Measurements from ENCODE around the gene PON3. TPM values are rescaled to one million over a fixed set of nuclear protein-coding genes. Genes with fewer than 3 reads are reported as not detected.
A peak's percentile ranks its signal among the peaks of the same experiment; 100 is the strongest.

Gene PON3
- total RNA-seq, 1 donor from 2014 or later = not detected

GRCh38 chr7:95321720-95322119 lies 74.5 kb downstream of the PON3 start:
- Histone ChIP-seq H4K20me1 (ENCODE audit: low read depth) (no peaks in the 10 kb centered on the region), H2AFZ (replicated peaks) (no peak overlapping the region), H3K27me3 (peaks cover 24% of the 10 kb centered on the region), H3F3A (ENCODE audit: low read depth) (no peaks in the 10 kb centered on the region), H3K79me2 (ENCODE audit: low read depth) (no peaks in the 10 kb centered on the region), H3K36me3 (peaks cover 3% of the 10 kb centered on the region), H3K4me2 (no peak overlapping the region), H3K9me3 (ENCODE audit: low read depth) (no peaks in the 10 kb centered on the region), H3K27ac (no peak overlapping the region), H3K4me3 (no peak overlapping the region), H3K9ac (no peak overlapping the region), H3K4me1 (peaks cover 16% of the 10 kb centered on the region)
- H3K9me3 Mint-ChIP-seq = no peaks in the 10 kb centered on the region
- no peaks in the 10 kb centered on the region for H3K36me3 Mint-ChIP-seq
- no peak overlapping the region for H3K4me3 Mint-ChIP-seq
- no peak for DNase-seq (ENCODE audit: low spot score)
- peaks cover 3% of the 10 kb centered on the region for H3K4me1 Mint-ChIP-seq
- peaks cover 4% of the 10 kb centered on the region for H3K27me3 Mint-ChIP-seq (ENCODE audit: insufficient read depth, low read depth)
- no peak overlapping the region for H3K27ac Mint-ChIP-seq
- TF ChIP-seq, protein P1, sequence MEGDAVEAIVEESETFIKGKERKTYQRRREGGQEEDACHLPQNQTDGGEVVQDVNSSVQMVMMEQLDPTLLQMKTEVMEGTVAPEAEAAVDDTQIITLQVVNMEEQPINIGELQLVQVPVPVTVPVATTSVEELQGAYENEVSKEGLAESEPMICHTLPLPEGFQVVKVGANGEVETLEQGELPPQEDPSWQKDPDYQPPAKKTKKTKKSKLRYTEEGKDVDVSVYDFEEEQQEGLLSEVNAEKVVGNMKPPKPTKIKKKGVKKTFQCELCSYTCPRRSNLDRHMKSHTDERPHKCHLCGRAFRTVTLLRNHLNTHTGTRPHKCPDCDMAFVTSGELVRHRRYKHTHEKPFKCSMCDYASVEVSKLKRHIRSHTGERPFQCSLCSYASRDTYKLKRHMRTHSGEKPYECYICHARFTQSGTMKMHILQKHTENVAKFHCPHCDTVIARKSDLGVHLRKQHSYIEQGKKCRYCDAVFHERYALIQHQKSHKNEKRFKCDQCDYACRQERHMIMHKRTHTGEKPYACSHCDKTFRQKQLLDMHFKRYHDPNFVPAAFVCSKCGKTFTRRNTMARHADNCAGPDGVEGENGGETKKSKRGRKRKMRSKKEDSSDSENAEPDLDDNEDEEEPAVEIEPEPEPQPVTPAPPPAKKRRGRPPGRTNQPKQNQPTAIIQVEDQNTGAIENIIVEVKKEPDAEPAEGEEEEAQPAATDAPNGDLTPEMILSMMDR (IDR thresholded peaks at IDR 0.05) = no peak
- TF ChIP-seq EZH2 (IDR thresholded peaks at IDR 0.05) (no peak), EZH2phosphoT487 (IDR thresholded peaks at IDR 0.05) (no peak)

DNA sequence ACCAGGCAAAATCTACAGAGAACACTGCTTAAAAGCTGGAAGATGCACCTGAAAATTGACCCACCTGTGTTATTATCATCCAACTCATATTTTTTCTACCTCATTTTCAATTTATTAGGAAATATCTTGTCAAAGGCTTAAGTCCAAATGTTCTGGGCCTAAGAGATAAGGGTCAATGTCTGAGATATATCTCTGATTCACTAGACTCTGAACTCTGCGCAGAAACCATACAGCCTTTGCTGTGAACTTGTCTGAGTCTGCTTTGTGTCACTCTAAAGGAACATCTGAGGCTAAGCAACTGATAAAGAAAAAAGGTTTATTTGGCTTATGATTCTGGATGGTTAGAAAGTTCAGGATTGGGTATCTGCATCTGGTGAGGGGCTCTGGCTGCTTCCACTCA lies 75.5 kb downstream of the PON3 start:
- H3K9me3 ChIP-seq (ENCODE audit: low read depth) = no peaks in the 10 kb centered on the region
- no peaks in the 10 kb centered on the region for H3K79me2 ChIP-seq (ENCODE audit: low read depth)
- no peak overlapping the region for H3K4me2 ChIP-seq
- no peak overlapping the region for H2AFZ ChIP-seq (replicated peaks)
- TF ChIP-seq, protein P1 (IDR thresholded peaks at IDR 0.05) = no peak
- TF ChIP-seq EZH2phosphoT487 (IDR thresholded peaks at IDR 0.05) (no peak), EZH2 (IDR thresholded peaks at IDR 0.05) (no peak)
- no peak overlapping the region for H3K9ac ChIP-seq
- Mint-ChIP-seq H3K27ac (peak overlapping the region; percentile 28), H3K36me3 (no peaks in the 10 kb centered on the region), H3K4me1 (peaks cover 3% of the 10 kb centered on the region), H3K4me3 (no peak overlapping the region), H3K27me3 (ENCODE audit: insufficient read depth, low read depth) (peaks cover 4% of the 10 kb centered on the region), H3K9me3 (no peaks in the 10 kb centered on the region)
- H3K36me3 ChIP-seq = peaks cover 3% of the 10 kb centered on the region
- no peak overlapping the region for H3K27ac ChIP-seq
- no peaks in the 10 kb centered on the region for H4K20me1 ChIP-seq (ENCODE audit: low read depth)
- H3K4me3 ChIP-seq = no peak overlapping the region
- H3F3A ChIP-seq (ENCODE audit: low read depth) = no peaks in the 10 kb centered on the region
- peaks cover 21% of the 10 kb centered on the region for H3K27me3 ChIP-seq
- DNase-seq (ENCODE audit: low spot score) = no peak
- H3K4me1 ChIP-seq = peaks cover 16% of the 10 kb centered on the region

DNA sequence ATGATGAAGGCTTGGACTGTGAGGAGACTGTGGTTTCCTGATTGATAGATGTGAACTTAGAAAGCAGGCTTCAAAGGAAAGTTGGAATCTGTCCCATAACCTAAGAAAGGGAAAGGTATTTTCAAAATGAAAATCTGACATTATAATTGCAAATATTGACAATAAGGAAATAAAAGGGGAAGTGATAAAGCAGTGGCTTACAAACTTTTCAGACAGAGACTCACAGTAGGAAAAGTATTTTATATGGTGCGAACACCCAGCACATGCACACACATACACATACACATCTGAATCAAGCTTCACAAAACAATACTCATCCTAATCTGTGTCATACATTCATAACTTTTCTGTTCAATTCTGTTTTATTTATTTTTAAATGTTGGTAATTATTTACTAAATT lies 76.6 kb downstream of the PON3 start:
- Histone ChIP-seq H3K27me3 (peaks cover 10% of the 10 kb centered on the region), H4K20me1 (ENCODE audit: low read depth) (no peaks in the 10 kb centered on the region), H3F3A (ENCODE audit: low read depth) (no peaks in the 10 kb centered on the region), H3K4me3 (no peak overlapping the region), H2AFZ (replicated peaks) (no peak overlapping the region), H3K4me2 (no peak overlapping the region), H3K9me3 (ENCODE audit: low read depth) (no peaks in the 10 kb centered on the region), H3K27ac (no peak overlapping the region), H3K4me1 (peaks cover 16% of the 10 kb centered on the region), H3K36me3 (peaks cover 3% of the 10 kb centered on the region), H3K9ac (no peak overlapping the region), H3K79me2 (ENCODE audit: low read depth) (no peaks in the 10 kb centered on the region)
- H3K4me1 Mint-ChIP-seq = peaks cover 3% of the 10 kb centered on the region
- TF ChIP-seq EZH2 (IDR thresholded peaks at IDR 0.05) (no peak), EZH2phosphoT487 (IDR thresholded peaks at IDR 0.05) (no peak)
- TF ChIP-seq, protein P1 (IDR thresholded peaks at IDR 0.05) = no peak
- H3K4me3 Mint-ChIP-seq = no peak overlapping the region
- H3K27ac Mint-ChIP-seq = no peak overlapping the region
- H3K36me3 Mint-ChIP-seq = no peaks in the 10 kb centered on the region
- no peak for DNase-seq (ENCODE audit: low spot score)
- peaks cover 4% of the 10 kb centered on the region for H3K27me3 Mint-ChIP-seq (ENCODE audit: insufficient read depth, low read depth)
- no peaks in the 10 kb centered on the region for H3K9me3 Mint-ChIP-seq

Measured in neural progenitor cell (in vitro differentiated cells).